RWPE2 (cell line): ENCODE data around the gene FHIP1B.

Source experiments
- ATAC-seq: fragments of 200-7000 bp; cut with Tn5 transposase; 3 replicates; pipeline ENCODE4 v1.9.1; 2021; ENCODE audit warnings: low read depth
- DNase-seq: peaks from one replicate; pipeline ENCODE4 v3.0.0-alpha.2; 2020; ENCODE audit warnings: low spot score
- H3K27ac ChIP-seq: fragments of 450-650 bp; 2 replicates; pipeline ENCODE4 v1.5.1; 2017; ENCODE audit warnings: mild to moderate bottlenecking; ENCODE audit not compliant: poor library complexity, severe bottlenecking
- H3K27me3 ChIP-seq: fragments of 250-450 bp; sonication (Bioruptor Pico); 2 replicates; pipeline ENCODE4 v1.5.1; 2021; ENCODE audit warnings: mild to moderate bottlenecking, moderate library complexity; ENCODE audit not compliant: insufficient read depth, poor library complexity, severe bottlenecking
- H3K36me3 ChIP-seq: fragments of 250-450 bp; sonication (Bioruptor Pico); 2 replicates; pipeline ENCODE4 v1.5.1; 2020; ENCODE audit warnings: low read depth, mild to moderate bottlenecking, moderate library complexity
- H3K4me1 ChIP-seq: fragments of 250-450 bp; sonication (Bioruptor Pico); 2 replicates; pipeline ENCODE4 v1.5.1; 2021; ENCODE audit warnings: mild to moderate bottlenecking, moderate library complexity; ENCODE audit not compliant: insufficient read depth, poor library complexity, severe bottlenecking
- H3K4me3 ChIP-seq: fragments of 250-450 bp; sonication (Bioruptor Pico); 2 replicates; pipeline ENCODE4 v1.5.1; 2021; ENCODE audit warnings: mild to moderate bottlenecking, moderate library complexity; ENCODE audit not compliant: severe bottlenecking
- H3K9me3 ChIP-seq: fragments of 250-450 bp; sonication (Bioruptor Pico); 2 replicates; pipeline ENCODE4 v1.5.1; 2021; ENCODE audit warnings: mild to moderate bottlenecking, moderate library complexity; ENCODE audit not compliant: severe bottlenecking
- CTCF ChIP-seq: fragments of 450-650 bp; IDR thresholded peaks from one replicate; pipeline ENCODE4 v1.5.1; 2017; ENCODE audit warnings: mild to moderate bottlenecking, moderate library complexity; ENCODE audit not compliant: poor library complexity, severe bottlenecking

Gene FHIP1B

GRCh38 chr11:6194065-6194581 lies 40.3 kb downstream of the FHIP1B start:
- TF ChIP-seq CTCF, result no peak
- no peak for DNase-seq

GRCh38 chr11:6191742-6192141 lies 42.7 kb downstream of the FHIP1B start:
- ATAC-seq (no peak), DNase-seq (no peak)
- Histone ChIP-seq H3K9me3 (no peaks in the 10 kb centered on the region), H3K4me1 (no peaks in the 10 kb centered on the region), H3K36me3 (no peaks in the 10 kb centered on the region), H3K4me3 (no peak overlapping the region), H3K27me3 (no peaks in the 10 kb centered on the region), H3K27ac (no peak overlapping the region)
- TF ChIP-seq CTCF, result no peak

More at GRCh38 chr11:6194065-6194581, 40.3 kb downstream of the FHIP1B start:
- no peak for ATAC-seq
- Histone ChIP-seq H3K27me3 (no peaks in the 10 kb centered on the region), H3K4me3 (no peak overlapping the region), H3K4me1 (no peaks in the 10 kb centered on the region), H3K36me3 (no peaks in the 10 kb centered on the region), H3K27ac (no peak overlapping the region), H3K9me3 (no peaks in the 10 kb centered on the region)

GRCh38 chr11:6175440-6175839 lies 59.0 kb downstream of the FHIP1B start:
- no peaks in the 10 kb centered on the region for H3K4me1 ChIP-seq
- no peak for DNase-seq

GRCh38 chr11:6170226-6170625 lies 64.2 kb downstream of the FHIP1B start, which contains the start of gene OR52B2:
OR52B2 (minus strand) TSS chr11:6170326; CDS start chr11:6170326, 0 bp downstream.
- TF ChIP-seq CTCF, result no peak
- Histone ChIP-seq H3K4me3 (no peak within 1 kb of the TSS), H3K4me1 (no peaks in the 10 kb centered on the region), H3K9me3 (no peaks in the 10 kb centered on the region), H3K27ac (no peak within 1 kb of the TSS), H3K36me3 (no peaks in the 10 kb centered on the region), H3K27me3 (no peaks in the 10 kb centered on the region)
- ATAC-seq (no peak), DNase-seq (no peak)

More at GRCh38 chr11:6175440-6175839, 59.0 kb downstream of the FHIP1B start:
- Histone ChIP-seq H3K27ac (no peak overlapping the region), H3K4me3 (no peak overlapping the region), H3K27me3 (no peaks in the 10 kb centered on the region), H3K36me3 (no peaks in the 10 kb centered on the region), H3K9me3 (no peaks in the 10 kb centered on the region)
- no peak for TF ChIP-seq CTCF
- no peak for ATAC-seq
